ENCODE data around the gene WDFY1.

GRCh38 chr2:223954401-223954800 is 9.3 kb upstream of the WDFY1 start:
- TF ChIP-seq YY1 (IDR thresholded peaks at IDR 0.05; ENCODE audit: insufficient read depth, insufficient read length) (no peak), SUZ12 (IDR thresholded peaks at IDR 0.05; ENCODE audit: extremely low read depth, insufficient read depth, insufficient read length) (no peak), ZNF274 (IDR thresholded peaks at IDR 0.05; ENCODE audit: low read depth, low read length) (no peak)
